Lung (tissue), 12 donors: ENCODE data around the gene RNF19B. TPM values are rescaled to one million over a fixed set of nuclear protein-coding genes. Genes with fewer than 3 reads are reported as not detected.
A peak's percentile ranks its signal among the peaks of the same experiment; 100 is the strongest.

Experiments used
- ATAC-seq: fragments of 200-7000 bp; cut with Tn5 transposase; one replicate; pipeline ENCODE4 v1.9.1; 2020; ENCODE audit warnings: moderate number of reproducible peaks; ENCODE audit not compliant: insufficient read depth, low FRiP score
- DNase-seq, 3 donors: peaks; one replicate each; pipeline ENCODE4 v3.0.0-alpha.2; 2013 to 2017
- H3K27ac ChIP-seq, 2 donors: one replicate each; pipeline ENCODE4 v1.5.1; 2013; ENCODE audit warnings: mild to moderate bottlenecking in 2 of 2, moderate library complexity in 2 of 2, control low read depth in 1 of 2, inconsistent platforms in 1 of 2, low read depth in 1 of 2, low read length in 1 of 2
- H3K27me3 ChIP-seq, 3 donors: one replicate each; pipeline ENCODE4 v1.5.1; 2013; ENCODE audit warnings: low read length in 2 of 3; ENCODE audit not compliant: control insufficient read depth in 3 of 3, insufficient read depth in 3 of 3
- H3K36me3 ChIP-seq, 4 donors: one replicate each; pipeline ENCODE4 v1.5.1; 2013; ENCODE audit warnings: low read length in 4 of 4, mild to moderate bottlenecking in 1 of 4, moderate library complexity in 1 of 4; ENCODE audit not compliant: control insufficient read depth in 4 of 4, insufficient read depth in 4 of 4
- H3K4me1 ChIP-seq, 5 donors: one replicate each; pipeline ENCODE4 v1.5.1; 2013; ENCODE audit warnings: low read length in 5 of 5, mild to moderate bottlenecking in 2 of 5, moderate library complexity in 1 of 5; ENCODE audit not compliant: control insufficient read depth in 5 of 5, insufficient read depth in 5 of 5
- H3K4me3 ChIP-seq: one replicate; pipeline ENCODE4 v1.5.1; 2013; ENCODE audit warnings: mild to moderate bottlenecking, control low read depth, moderate library complexity
- H3K9ac ChIP-seq, 2 donors: one replicate each; pipeline ENCODE4 v1.5.1; 2013; ENCODE audit warnings: low read length in 2 of 2, control low read depth in 1 of 2; ENCODE audit not compliant: insufficient read depth in 1 of 2
- H3K9me3 ChIP-seq, 4 donors: one replicate each; pipeline ENCODE4 v1.5.1; 2013; ENCODE audit warnings: low read length in 3 of 4, mild to moderate bottlenecking in 1 of 4, moderate library complexity in 1 of 4; ENCODE audit not compliant: control insufficient read depth in 4 of 4, insufficient read depth in 3 of 4
- CTCF ChIP-seq: IDR thresholded peaks from 2 replicates; pipeline ENCODE4 v1.5.1; 2012; ENCODE audit warnings: mild to moderate bottlenecking; ENCODE audit errors: control extremely low read depth, extremely low read depth
- WGBS, 2 donors: extraction: QIAGEN DNeasy Blood & Tissue Kit; methylation state at CpG; one replicate each; pipeline ENCODE4 v1.1.7; 2013; 5-methylcytosine and 5-hydroxymethylcytosine counted together
- polyA plus RNA-seq, 2 donors: library from polyadenylated mRNA; stranded (reverse); fragments of 200-250 nt; gene quantifications; one replicate each; pipeline ENCODE4 v1.2.1, GENCODE V29; 2013
- total RNA-seq, 2 donors: library from RNA; depleted of rRNA in 1 of 2; stranded (reverse); fragments of >200 nt in 1 of 2; gene quantifications; one replicate each; pipeline ENCODE4 v1.2.1, GENCODE V29; 2014 to 2021
- donor health status: control.
- donor health status: control.
- donor health status: Bipolar disorder and iron deficiency.
- donor health status: healthy.
- donor health status: DM: yes; HTN: yes; CAD: no.

RNF19B gene
- total and polyA plus RNA-seq, 4 donors: 5.1 to 65.9 (median 26.8) TPM

- DNase-seq (no peak), ATAC-seq (no peak)
- WGBS, 2 donors: 85 to 91% methylated on average over 5 of the region's 5 CpGs
- no peak overlapping the region for H3K4me3 ChIP-seq
- H3K27me3 ChIP-seq: no peaks in the 10 kb centered on the region
- H3K36me3 ChIP-seq: no peaks in the 10 kb centered on the region
- H3K27ac ChIP-seq: peak overlapping the region in 1 of 2 donors; percentile 87
- TF ChIP-seq CTCF: no peak
- H3K4me1 ChIP-seq: peaks cover 0 to 21% (median 5%) of the 10 kb centered on the region in 5 donors
- no peak overlapping the region for H3K9ac ChIP-seq
- no peaks in the 10 kb centered on the region for H3K9me3 ChIP-seq
These were observed 26.8 kb upstream of the RNF19B start for GRCh38 chr1:32991386-32991785.

DNA sequence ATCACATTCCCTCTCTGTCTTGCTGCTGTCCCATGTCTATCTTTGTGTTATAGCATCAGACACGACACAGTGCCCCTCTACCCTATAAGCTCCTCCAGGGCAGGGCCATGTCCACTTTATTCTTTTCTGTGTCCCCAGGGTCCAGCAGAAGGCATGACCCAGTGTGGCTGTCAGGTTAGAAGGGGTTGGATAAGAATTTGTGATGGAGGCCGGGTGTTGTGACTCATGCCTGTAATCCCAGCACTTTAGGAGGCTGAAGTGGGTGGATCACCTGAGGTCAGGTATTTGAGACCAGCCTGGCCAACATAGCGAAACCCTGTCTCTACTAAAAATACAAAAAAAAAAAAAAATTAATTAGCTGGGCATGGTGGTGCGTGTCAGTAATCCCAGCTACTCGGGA is 26.3 kb upstream of the RNF19B start:
- Histone ChIP-seq H3K4me1 (peaks cover 0 to 21% (median 5%) of the 10 kb centered on the region in 5 donors), H3K9me3 (no peaks in the 10 kb centered on the region), H3K36me3 (no peaks in the 10 kb centered on the region), H3K9ac (no peak overlapping the region), H3K27me3 (no peaks in the 10 kb centered on the region), H3K27ac (peak overlapping the region in 1 of 2 donors; percentile 50), H3K4me3 (no peak overlapping the region)
- no peak for DNase-seq
- 86 to 90% methylated on average over 5 of the region's 5 CpGs for WGBS, 2 donors
- no peak for ATAC-seq
- TF ChIP-seq CTCF: no peak

GRCh38 chr1:32989160-32990050 is 24.8 kb upstream of the RNF19B start:
- Histone ChIP-seq H3K27me3 (no peaks in the 10 kb centered on the region), H3K9ac (no peak overlapping the region), H3K9me3 (no peaks in the 10 kb centered on the region), H3K36me3 (no peaks in the 10 kb centered on the region), H3K27ac (peak overlapping the region; percentile 38 to 96), H3K4me1 (peaks cover 0 to 21% (median 5%) of the 10 kb centered on the region in 5 donors), H3K4me3 (no peak overlapping the region)
- 35 to 36% methylated on average over 6 of the region's 6 CpGs for WGBS, 2 donors
- DNase-seq (no peak), ATAC-seq (peak; percentile 59)
- no peak for TF ChIP-seq CTCF
